GM10266 (cell line): ENCODE results near the gene PSG2.
"Not testable (repeated sequence)": the region's sequence is repeated elsewhere in the genome, so short reads cannot be mapped to it uniquely, and the experiment has no call there.

Experiments used
- DNase-seq: peaks from one replicate; pipeline ENCODE4 v3.0.0; 2012; ENCODE audit errors: extremely low spot score
- TF ChIP-seq, protein P1 (sequence below): IDR thresholded peaks from 2 replicates; pipeline ENCODE4 v1.5.1; 2012; ENCODE audit warnings: mild to moderate bottlenecking, low read depth; ENCODE audit not compliant: control insufficient read depth, insufficient read depth; ENCODE audit errors: missing control alignments

PSG2 gene

DNA sequence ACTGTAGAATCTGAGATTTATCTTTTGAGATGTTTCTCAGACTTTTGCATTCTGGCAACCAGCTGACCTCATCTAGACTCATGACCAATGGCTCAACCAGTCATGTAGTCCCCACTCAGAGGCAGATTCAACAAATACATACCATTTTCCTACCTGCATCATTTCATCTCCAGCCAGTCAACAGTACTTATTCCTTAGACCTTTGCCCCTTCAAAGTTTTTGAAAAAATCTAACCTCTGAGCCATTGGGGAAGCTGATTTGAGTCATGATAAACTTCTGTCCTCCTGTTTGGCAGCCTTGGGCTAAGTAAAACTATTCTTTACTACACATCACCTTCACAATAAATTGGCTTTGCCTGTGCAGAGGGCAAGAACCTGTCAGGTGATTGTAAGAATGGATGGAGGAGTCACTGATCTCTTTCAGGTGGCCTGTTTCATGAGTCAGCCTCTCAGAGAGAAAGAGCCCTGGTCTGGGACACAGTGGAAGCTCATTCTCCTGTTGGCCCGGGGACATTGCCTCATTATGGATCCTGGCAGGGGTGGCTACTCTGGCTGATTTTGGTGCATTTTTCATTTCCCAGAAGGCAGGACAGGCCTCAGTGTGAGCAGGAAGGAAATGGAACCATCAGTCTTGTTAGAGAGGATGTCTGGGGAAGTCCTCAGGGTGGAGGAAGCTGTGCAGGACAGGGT lies 38.9 kb downstream of the PSG2 start:
- DNase-seq = not testable (repeated sequence)

DNA sequence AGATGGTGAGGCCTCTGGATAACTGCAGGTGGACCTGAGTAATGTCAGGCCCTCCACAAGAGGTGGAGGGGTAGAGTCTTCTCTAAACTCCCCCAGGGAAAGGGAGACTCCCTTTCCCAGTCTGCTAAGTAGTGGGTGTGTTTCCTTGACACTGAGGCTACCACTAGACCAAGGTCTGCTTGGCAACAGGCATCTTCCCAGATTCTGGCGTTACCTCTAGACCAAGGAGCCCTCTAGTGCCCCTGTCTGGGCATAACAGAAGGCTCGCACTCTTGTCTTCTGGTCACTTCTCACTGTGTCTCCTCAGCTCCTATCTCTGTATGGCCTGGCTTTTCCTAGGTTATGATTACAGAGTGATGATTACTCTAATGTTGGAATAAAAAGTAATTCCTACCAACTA lies 50.9 kb downstream of the PSG2 start:
- DNase-seq = not testable (repeated sequence)

- no peak for DNase-seq
- TF ChIP-seq, protein P1, sequence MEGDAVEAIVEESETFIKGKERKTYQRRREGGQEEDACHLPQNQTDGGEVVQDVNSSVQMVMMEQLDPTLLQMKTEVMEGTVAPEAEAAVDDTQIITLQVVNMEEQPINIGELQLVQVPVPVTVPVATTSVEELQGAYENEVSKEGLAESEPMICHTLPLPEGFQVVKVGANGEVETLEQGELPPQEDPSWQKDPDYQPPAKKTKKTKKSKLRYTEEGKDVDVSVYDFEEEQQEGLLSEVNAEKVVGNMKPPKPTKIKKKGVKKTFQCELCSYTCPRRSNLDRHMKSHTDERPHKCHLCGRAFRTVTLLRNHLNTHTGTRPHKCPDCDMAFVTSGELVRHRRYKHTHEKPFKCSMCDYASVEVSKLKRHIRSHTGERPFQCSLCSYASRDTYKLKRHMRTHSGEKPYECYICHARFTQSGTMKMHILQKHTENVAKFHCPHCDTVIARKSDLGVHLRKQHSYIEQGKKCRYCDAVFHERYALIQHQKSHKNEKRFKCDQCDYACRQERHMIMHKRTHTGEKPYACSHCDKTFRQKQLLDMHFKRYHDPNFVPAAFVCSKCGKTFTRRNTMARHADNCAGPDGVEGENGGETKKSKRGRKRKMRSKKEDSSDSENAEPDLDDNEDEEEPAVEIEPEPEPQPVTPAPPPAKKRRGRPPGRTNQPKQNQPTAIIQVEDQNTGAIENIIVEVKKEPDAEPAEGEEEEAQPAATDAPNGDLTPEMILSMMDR = no peak
These were observed 53.6 kb downstream of the PSG2 start for GRCh38 chr19:43028866-43029265.

- not testable (repeated sequence) for DNase-seq
These were observed 54.5 kb downstream of the PSG2 start for GRCh38 chr19:43027985-43028384.

- DNase-seq = not testable (repeated sequence)
These were observed 55.4 kb downstream of the PSG2 start for GRCh38 chr19:43027061-43027460.

GRCh38 chr19:43026369-43026768 lies 56.1 kb downstream of the PSG2 start, which contains the start of gene PSG11:
Gene PSG11, minus strand, starts transcription at chr19:43026469. Its CDS starts 97 bp downstream, at chr19:43026372.
- DNase-seq = not testable (repeated sequence)

GRCh38 chr19:43022098-43022497 lies 60.4 kb downstream of the PSG2 start:
- not testable (repeated sequence) for DNase-seq

GRCh38 chr19:43021629-43022028 lies 60.9 kb downstream of the PSG2 start:
- not testable (repeated sequence) for DNase-seq

DNA sequence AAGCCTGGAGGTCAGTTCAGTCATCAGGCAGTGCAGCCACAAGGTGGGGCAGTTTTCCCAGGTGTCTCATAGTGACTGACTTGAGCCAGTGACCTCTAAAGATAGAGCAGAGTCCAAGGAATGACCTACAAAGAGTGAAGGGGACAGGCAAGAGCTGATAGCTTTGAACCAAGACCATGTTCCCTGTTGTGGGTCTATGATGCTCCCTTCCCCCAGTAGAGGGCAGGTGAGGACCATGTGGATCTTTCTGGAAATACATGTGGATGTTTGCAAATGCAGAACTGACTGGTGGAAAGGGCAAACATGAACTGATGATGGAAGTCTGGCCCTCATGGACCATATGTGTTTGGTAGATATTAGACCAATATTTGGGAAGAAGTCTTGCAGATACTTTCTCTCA lies 62.9 kb downstream of the PSG2 start:
- not testable (repeated sequence) for DNase-seq
